Astrocyte of the cerebellum (primary cell): ENCODE measurements around the gene ZIC4.

Experiments
- DNase-seq: peaks from one replicate; pipeline ENCODE4 v3.0.0-alpha.2; 2011; ENCODE audit warnings: low read depth
- H3K4me3 ChIP-seq: 2 replicates; pipeline ENCODE4 v1.5.1; 2011; ENCODE audit warnings: mild to moderate bottlenecking, low read depth, low read length, moderate library complexity
- CTCF ChIP-seq: IDR thresholded peaks from 2 replicates; pipeline ENCODE4 v1.5.1; 2012; ENCODE audit warnings: low read length, low read depth, moderate library complexity, mild to moderate bottlenecking; ENCODE audit errors: missing control alignments
- in situ Hi-C: cut with HindIII; loops from 2 replicates; pipeline ENCODE4 v1.10.0; 2017; ENCODE audit warnings: low sequenced_read_pairs

Gene ZIC4

GRCh38 chr3:147380387-147380951, 25.9 kb downstream of the ZIC4 start:
- in situ Hi-C loops, result loop anchor here (25.0 kb wide), 1 partner anchor 568 kb away; no protein-coding TSS in a partner anchor
- no peak for TF ChIP-seq CTCF
- DNase-seq, result no peak
- no peak overlapping the region for H3K4me3 ChIP-seq

DNA sequence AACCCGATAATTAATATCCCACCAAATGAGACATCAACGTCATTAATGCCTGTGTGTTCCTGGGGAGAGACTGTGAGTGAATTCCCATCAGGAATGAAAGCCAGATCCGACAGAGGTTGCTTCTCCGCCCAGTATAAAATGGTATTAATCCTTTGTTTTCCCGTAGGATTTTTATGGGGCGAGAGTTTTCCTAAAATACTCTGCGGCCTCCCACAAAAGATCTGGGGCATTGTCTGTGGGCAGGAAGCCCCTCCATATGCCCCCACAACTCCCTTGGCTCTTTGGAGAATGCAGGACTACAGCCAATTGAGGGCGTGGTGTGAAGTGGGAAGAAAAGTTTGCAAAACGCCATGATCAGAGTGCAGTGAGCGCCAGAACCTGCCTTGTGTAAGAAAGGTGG, 26.7 kb downstream of the ZIC4 start:
- no peak for DNase-seq
- TF ChIP-seq CTCF, result no peak
- in situ Hi-C loops, result loop anchor here (25.0 kb wide), 1 partner anchor 567 kb away; no protein-coding TSS in a partner anchor
- no peak overlapping the region for H3K4me3 ChIP-seq

GRCh38 chr3:147377412-147378367, 28.7 kb downstream of the ZIC4 start:
- TF ChIP-seq CTCF, result no peak
- DNase-seq, result no peak
- no peak overlapping the region for H3K4me3 ChIP-seq
- in situ Hi-C loops, result loop anchor here (25.0 kb wide), 1 partner anchor 565 kb away; no protein-coding TSS in a partner anchor

DNA sequence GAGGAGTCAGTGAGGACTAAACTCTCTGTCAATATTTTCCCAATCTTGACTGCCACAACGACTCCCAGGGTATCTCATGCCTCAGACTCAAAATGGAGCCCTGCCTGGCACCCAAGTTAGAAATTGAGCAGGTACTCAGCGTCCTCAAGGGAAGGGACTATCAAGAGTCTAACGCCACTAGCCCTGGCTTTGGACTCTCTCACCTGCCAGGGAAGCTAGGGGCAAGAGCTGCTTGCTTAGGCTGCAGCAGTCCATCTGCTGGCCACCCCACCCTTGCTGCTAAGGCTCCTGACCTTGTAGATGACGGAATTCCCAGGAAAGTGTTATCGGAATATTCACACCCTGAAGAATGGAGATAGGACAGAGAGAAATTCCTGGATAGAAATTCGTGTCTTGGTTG, 33.0 kb downstream of the ZIC4 start:
- in situ Hi-C loops, result no loop called here
- no peak overlapping the region for H3K4me3 ChIP-seq
- TF ChIP-seq CTCF, result no peak

DNA sequence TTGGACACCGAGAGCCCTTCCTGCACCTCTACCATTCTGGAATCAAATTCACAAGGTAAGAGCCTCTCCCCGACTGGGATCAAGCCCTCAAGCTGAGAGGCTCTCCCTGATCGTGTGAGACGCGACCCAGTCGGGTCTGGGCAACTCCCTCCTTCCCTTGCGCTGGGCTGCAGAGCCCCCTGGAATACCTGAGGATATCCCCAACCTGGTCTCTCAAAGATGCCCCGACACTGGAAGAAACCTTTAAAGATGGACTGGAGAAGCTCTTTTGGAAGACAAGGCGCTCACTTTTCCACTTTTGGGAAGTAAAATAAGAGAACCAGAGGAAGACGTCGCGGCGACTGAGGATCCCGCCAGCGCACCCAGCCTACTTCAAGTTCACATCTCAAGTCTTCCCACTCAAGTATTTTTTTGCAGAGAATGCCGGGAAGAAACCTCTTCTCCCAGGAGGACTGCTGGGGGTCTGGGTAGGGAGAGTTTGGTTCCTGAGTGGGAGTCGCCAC, 33.8 kb downstream of the ZIC4 start:
- no peak for DNase-seq
- no peak for TF ChIP-seq CTCF
- in situ Hi-C loops, result no loop called here
- H3K4me3 ChIP-seq, result no peak overlapping the region

More for the DNA sequence above, 33.0 kb downstream of the ZIC4 start:
- DNase-seq, result no peak

DNA sequence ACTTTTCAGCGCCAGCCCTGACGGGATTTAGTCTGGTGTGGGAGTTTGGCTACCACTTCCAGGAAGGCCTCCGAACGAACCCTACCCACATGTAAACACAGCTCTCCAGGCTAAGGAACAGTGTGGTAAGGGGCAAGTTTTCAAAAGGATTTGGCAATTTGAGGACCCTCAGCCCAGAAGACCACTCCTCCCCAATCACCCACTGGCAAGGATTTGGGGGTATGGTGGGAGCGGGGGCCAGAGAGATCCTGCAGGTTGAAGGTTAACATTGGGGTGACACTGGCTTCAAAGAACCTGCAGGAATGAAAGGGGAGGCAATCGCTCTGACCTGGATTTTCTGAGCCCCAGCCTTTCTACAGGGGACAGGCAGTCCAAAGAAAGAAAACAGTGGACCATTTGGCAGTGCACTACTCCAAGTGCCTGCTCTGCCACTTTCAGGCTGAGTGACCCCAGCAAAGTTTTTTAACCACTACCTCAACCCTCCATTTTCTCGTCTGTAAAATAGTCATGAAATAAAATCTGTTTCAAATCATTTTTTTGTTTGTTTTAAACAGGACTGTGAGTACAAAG, 34.5 kb downstream of the ZIC4 start:
- no peak for DNase-seq
- H3K4me3 ChIP-seq, result no peak overlapping the region
- TF ChIP-seq CTCF, result no peak
- in situ Hi-C loops, result no loop called here
